GM12875 (cell line): ENCODE results near the gene ZNF618.

Source experiments
- H3K4me3 ChIP-seq: one replicate; pipeline ENCODE4 v1.5.1; 2011; ENCODE audit warnings: low read depth, low read length, control low read depth
- CTCF ChIP-seq: IDR thresholded peaks from 2 replicates; pipeline ENCODE4 v1.5.1; 2011; ENCODE audit warnings: low read depth, mild to moderate bottlenecking, control low read depth, inconsistent platforms, low read length, moderate library complexity, borderline replicate concordance; ENCODE audit not compliant: insufficient read depth

The ZNF618 gene

GRCh38 chr9:113882181-113882580 is 6.1 kb downstream of the ZNF618 start:
- no peak for TF ChIP-seq CTCF
- H3K4me3 ChIP-seq: no peak overlapping the region

DNA sequence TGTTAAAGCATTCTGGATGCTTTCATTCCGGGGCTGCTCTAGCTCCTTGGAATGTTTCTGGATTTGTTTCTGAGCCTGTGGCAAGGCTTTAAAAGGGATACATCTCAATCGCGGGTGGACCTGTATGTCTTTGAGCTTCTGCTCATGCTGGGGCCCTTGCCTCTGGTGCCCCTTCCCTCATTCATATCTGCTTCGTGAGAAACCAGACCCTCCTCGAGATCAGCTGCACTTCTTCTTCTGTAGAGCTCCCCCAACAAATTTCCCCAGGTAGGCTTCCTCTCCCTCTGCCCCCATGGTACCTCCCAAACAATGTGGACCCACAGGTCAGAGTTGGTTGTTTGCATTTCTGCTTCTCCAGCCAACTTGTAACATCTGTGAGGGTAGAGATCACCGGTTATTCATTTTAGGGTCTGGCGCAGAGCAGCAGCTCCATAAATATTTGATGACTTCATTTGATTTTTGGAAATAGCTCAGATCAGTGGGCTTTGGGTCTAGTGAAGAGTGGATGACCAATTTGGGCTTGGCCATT is 6.6 kb downstream of the ZNF618 start:
- H3K4me3 ChIP-seq: no peak overlapping the region
- TF ChIP-seq CTCF: no peak

DNA sequence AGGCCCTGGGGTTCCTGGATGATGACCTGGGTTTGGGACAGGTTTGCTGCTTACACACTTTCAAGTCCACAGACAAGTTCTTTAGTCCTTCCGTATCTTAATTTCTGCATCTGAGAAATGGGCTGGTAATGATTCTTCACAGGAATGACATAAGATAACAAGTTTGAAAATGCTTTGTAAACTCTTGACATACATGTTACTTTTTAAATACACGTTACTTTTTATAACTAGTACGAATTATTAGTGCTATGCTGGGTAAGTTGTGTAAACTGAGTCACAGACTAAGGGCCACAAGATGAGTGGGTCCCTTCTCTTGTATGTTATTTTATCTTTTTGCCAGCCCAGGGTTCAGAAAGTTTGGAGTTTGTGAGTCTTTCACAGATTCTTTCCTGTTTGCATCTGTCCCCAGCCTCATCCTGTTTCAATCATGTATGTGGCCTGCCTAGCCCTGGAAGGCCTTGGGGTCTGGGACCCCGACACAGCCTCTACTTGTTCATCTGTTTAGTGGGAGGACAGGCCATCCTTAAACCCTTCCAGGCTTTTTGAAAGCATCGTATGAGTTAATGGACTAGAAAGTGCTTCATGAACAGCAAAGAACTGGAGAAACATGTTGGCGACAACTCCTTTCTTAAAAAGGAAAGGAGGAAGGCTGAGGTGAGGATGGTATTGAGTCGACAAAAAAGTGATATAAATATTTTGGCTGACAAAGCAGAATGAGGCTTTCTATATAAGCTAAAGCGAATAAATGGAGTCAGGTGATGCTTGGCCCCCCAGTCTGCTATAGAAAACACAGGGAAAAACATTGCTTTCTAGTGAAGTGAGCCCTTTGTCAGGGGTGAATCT is 9.3 kb downstream of the ZNF618 start:
- no peak overlapping the region for H3K4me3 ChIP-seq
- TF ChIP-seq CTCF: no peak

GRCh38 chr9:113886026-113886369 is 9.9 kb downstream of the ZNF618 start:
- no peak for TF ChIP-seq CTCF
- H3K4me3 ChIP-seq: no peak overlapping the region

DNA sequence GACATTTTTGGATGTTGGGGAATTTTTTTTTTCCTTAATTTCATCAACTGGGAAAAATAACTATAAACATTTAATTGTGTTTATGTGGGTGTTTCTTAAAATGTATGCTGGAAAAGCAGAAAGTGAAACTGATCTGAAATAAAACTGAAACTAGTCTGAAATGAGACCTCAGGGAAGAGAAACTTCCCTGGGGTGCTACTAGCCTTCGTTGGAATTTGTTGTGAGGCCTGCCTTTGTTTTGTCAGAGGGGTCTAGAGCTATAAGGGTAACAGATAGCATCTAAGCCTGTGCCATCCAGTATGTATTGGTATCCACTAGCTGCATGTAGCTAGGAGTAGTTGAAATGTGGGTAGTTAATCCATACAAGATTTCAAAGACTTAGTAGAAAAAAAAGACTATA is 10.4 kb downstream of the ZNF618 start:
- no peak overlapping the region for H3K4me3 ChIP-seq
- no peak for TF ChIP-seq CTCF

DNA sequence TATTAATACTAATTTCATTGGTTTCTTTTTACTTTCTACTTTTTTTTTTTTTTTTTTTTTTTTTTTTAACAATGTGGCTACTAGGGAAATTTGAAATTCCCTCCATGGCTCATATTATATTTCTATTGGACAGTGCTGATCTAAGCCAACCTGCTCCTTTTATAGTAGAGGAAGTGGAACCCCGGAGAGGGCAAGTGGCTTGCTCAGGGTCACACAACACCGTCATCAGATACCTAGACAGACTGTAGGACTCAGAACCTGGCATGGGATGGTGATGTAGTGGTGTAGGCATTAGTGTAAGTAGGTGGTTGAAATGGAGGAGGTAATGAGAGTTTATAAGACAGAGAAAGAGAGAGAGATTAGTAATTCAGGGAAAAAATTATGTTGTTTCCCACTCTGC is 10.8 kb downstream of the ZNF618 start:
- no peak overlapping the region for H3K4me3 ChIP-seq
- no peak for TF ChIP-seq CTCF

GRCh38 chr9:113887436-113887835 is 11.3 kb downstream of the ZNF618 start:
- TF ChIP-seq CTCF: no peak
- H3K4me3 ChIP-seq: no peak overlapping the region
